Stimulated activated CD8-positive, alpha-beta memory T cell treated with anti-CD3 and anti-CD28 coated beads, Interleukin-7, amount 100 ng/mL, for 4 hours (primary cell): ENCODE results near the gene SSC5D.
"Not testable (repeated sequence)": the region's sequence is repeated elsewhere in the genome, so short reads cannot be mapped to it uniquely, and the experiment has no call there.

ENCODE experiments used
- DNase-seq, 2 donors: peaks; one replicate each; pipeline ENCODE4 v3.0.0-alpha.2; 2020; ENCODE audit warnings: low read depth in 2 of 2

SSC5D gene

GRCh38 chr19:55487924-55488687, at the start of gene SSC5D:
Gene SSC5D, plus strand, starts transcription at chr19:55488436. Its CDS starts 154 bp downstream, at chr19:55488590.
- no peak for DNase-seq

GRCh38 chr19:55439052-55439451, 49.2 kb upstream of the SSC5D start:
- no peak for DNase-seq

- DNase-seq, result no peak
These were observed 47.7 kb upstream of the SSC5D start for GRCh38 chr19:55440411-55441105.

- no peak for DNase-seq
These were observed 46.9 kb upstream of the SSC5D start for GRCh38 chr19:55441319-55441691.

GRCh38 chr19:55441692-55442321, 46.4 kb upstream of the SSC5D start:
- DNase-seq, result no peak

GRCh38 chr19:55442372-55442961, 45.8 kb upstream of the SSC5D start:
- DNase-seq, result no peak

- DNase-seq, result no peak
These were observed 45.0 kb upstream of the SSC5D start, which contains the start of gene SHISA7 for GRCh38 chr19:55443045-55443823. Gene SHISA7, minus strand, starts transcription at chr19:55443300. Its CDS starts 437 bp downstream, at chr19:55442863.

GRCh38 chr19:55443824-55444480, 44.3 kb upstream of the SSC5D start:
- no peak for DNase-seq

GRCh38 chr19:55444646-55445045, 43.6 kb upstream of the SSC5D start:
- DNase-seq, result no peak

GRCh38 chr19:55446060-55446459, 42.2 kb upstream of the SSC5D start:
- no peak for DNase-seq

GRCh38 chr19:55447421-55448174, 40.6 kb upstream of the SSC5D start:
- DNase-seq, result no peak

GRCh38 chr19:55448175-55448490, 40.1 kb upstream of the SSC5D start:
- DNase-seq, result not testable (repeated sequence)

GRCh38 chr19:55449469-55449868, 38.8 kb upstream of the SSC5D start:
- no peak for DNase-seq

GRCh38 chr19:55451163-55451964, 36.9 kb upstream of the SSC5D start:
- DNase-seq, result no peak

- no peak for DNase-seq
These were observed 36.1 kb upstream of the SSC5D start for GRCh38 chr19:55451965-55452748.

- no peak for DNase-seq
These were observed 35.4 kb upstream of the SSC5D start for GRCh38 chr19:55452749-55453346.

GRCh38 chr19:55453511-55454260, 34.5 kb upstream of the SSC5D start:
- DNase-seq, result no peak
